HEK293 (cell line): ENCODE results near the gene KRT82.

ENCODE experiments used
- CTCF ChIA-PET: fragments of 350-600 bp; formaldehyde crosslinking; extraction: SDS; loops from one replicate; lab custom pipeline; 2021; ENCODE audit warnings: antibody characterized with exemption; lab: Yijun Ruan, JAX
- POLR2A ChIA-PET: fragments of 300-600 bp; formaldehyde crosslinking; extraction: SDS; loops from one replicate; lab custom pipeline; 2020; ENCODE audit warnings: antibody characterized with exemption, inconsistent platforms; lab: Yijun Ruan, JAX
- H3K27ac ChIP-seq: fragments of 200-500 bp; sonication (Bioruptor generic); 2 replicates; pipeline ENCODE4 v1.5.1; 2014; ENCODE audit warnings: low read depth, low read length, control low read depth, inconsistent platforms; ENCODE audit errors: extremely low read depth
- H3K36me3 ChIP-seq, 2 experiments: fragments of 200-500 bp in 1 of 2; sonication (Bioruptor generic) in 1 of 2; 1 replicate in 1 of 2; 2 replicates in 1 of 2; pipeline ENCODE4 v1.5.1; 2014 to 2017; ENCODE audit warnings: inconsistent platforms in 2 of 2, low read length in 2 of 2; ENCODE audit not compliant: control insufficient read depth in 2 of 2, insufficient read depth in 1 of 2
- H3K4me1 ChIP-seq: fragments of 200-500 bp; sonication (Bioruptor generic); 2 replicates; pipeline ENCODE4 v1.5.1; 2014; ENCODE audit warnings: mild to moderate bottlenecking, low read length, inconsistent platforms; ENCODE audit not compliant: control insufficient read depth, insufficient read depth
- H3K4me3 ChIP-seq: 2 replicates; pipeline ENCODE4 v1.5.1; 2011; ENCODE audit warnings: low read depth, mild to moderate bottlenecking, control low read depth, low read length, moderate library complexity
- H3K9me3 ChIP-seq: fragments of 200-500 bp; sonication (Bioruptor generic); 2 replicates; pipeline ENCODE4 v1.5.1; 2014; ENCODE audit warnings: low read depth, low read length, inconsistent platforms; ENCODE audit not compliant: control insufficient read depth, insufficient read depth
- ATF2 ChIP-seq: fragments of 450-650 bp; formaldehyde crosslinking; IDR thresholded peaks from 2 replicates; pipeline ENCODE4 v1.5.1; 2016; ENCODE audit warnings: missing biosample characterization, missing genetic modification characterization, low read depth
- BCL11A ChIP-seq: fragments of 450-650 bp; formaldehyde crosslinking; IDR thresholded peaks from 2 replicates; pipeline ENCODE4 v1.5.1; 2016; ENCODE audit warnings: low read depth, missing biosample characterization, missing genetic modification characterization
- EGR2 ChIP-seq: fragments of 450-650 bp; formaldehyde crosslinking; IDR thresholded peaks from 2 replicates; pipeline ENCODE4 v1.5.1; 2016; ENCODE audit warnings: low read depth, missing biosample characterization, missing genetic modification characterization
- ELK4 ChIP-seq: IDR thresholded peaks from 2 replicates; pipeline ENCODE4 v1.6.1; 2011; ENCODE audit warnings: mild to moderate bottlenecking, low read depth, low read length, borderline replicate concordance
- HOXC10 ChIP-seq: sonication (generic); formaldehyde crosslinking; IDR thresholded peaks from 2 replicates; pipeline ENCODE4 v1.8.1; 2023; ENCODE audit warnings: mild to moderate bottlenecking, missing genetic modification reagents
- KLF1 ChIP-seq: fragments of 450-650 bp; formaldehyde crosslinking; IDR thresholded peaks from 2 replicates; pipeline ENCODE4 v1.5.1; 2016; ENCODE audit warnings: missing biosample characterization, missing genetic modification characterization
- KLF17 ChIP-seq: fragments of 450-650 bp; formaldehyde crosslinking; IDR thresholded peaks from 2 replicates; pipeline ENCODE4 v1.5.1; 2016; ENCODE audit warnings: missing biosample characterization, missing genetic modification characterization
- KLF7 ChIP-seq: fragments of 450-650 bp; formaldehyde crosslinking; IDR thresholded peaks from 2 replicates; pipeline ENCODE4 v1.5.1; 2016; ENCODE audit warnings: missing biosample characterization, missing genetic modification characterization, borderline replicate concordance
- PATZ1 ChIP-seq: fragments of 450-650 bp; formaldehyde crosslinking; IDR thresholded peaks from 2 replicates; pipeline ENCODE4 v1.5.1; 2016; ENCODE audit warnings: missing biosample characterization, missing genetic modification characterization
- SCRT2 ChIP-seq: fragments of 450-650 bp; formaldehyde crosslinking; IDR thresholded peaks from 2 replicates; pipeline ENCODE4 v1.5.1; 2016; ENCODE audit warnings: missing biosample characterization, missing genetic modification characterization
- TCF7L2 ChIP-seq: IDR thresholded peaks from 2 replicates; pipeline ENCODE4 v1.6.1; 2011; ENCODE audit warnings: low read depth, mild to moderate bottlenecking, inconsistent platforms, low read length, moderate library complexity, borderline replicate concordance
- ZBTB49 ChIP-seq: fragments of 450-650 bp; formaldehyde crosslinking; IDR thresholded peaks from 2 replicates; pipeline ENCODE4 v1.5.1; 2016; ENCODE audit warnings: missing biosample characterization, missing genetic modification characterization, low read depth
- ZNF175 ChIP-seq: fragments of 450-650 bp; formaldehyde crosslinking; IDR thresholded peaks from 2 replicates; pipeline ENCODE4 v1.5.1; 2016; ENCODE audit warnings: missing biosample characterization, missing genetic modification characterization
- ZNF211 ChIP-seq: fragments of 450-650 bp; formaldehyde crosslinking; IDR thresholded peaks from 2 replicates; pipeline ENCODE4 v1.5.1; 2016; ENCODE audit warnings: low read depth, missing biosample characterization, missing genetic modification characterization
- ZNF398 ChIP-seq: fragments of 450-650 bp; formaldehyde crosslinking; IDR thresholded peaks from 2 replicates; pipeline ENCODE4 v1.5.1; 2017; ENCODE audit warnings: missing biosample characterization, missing genetic modification characterization
- ZNF433 ChIP-seq: fragments of 450-650 bp; formaldehyde crosslinking; IDR thresholded peaks from 2 replicates; pipeline ENCODE4 v1.5.1; 2016; ENCODE audit warnings: missing biosample characterization, missing genetic modification characterization, low read depth
- ZNF449 ChIP-seq: fragments of 450-650 bp; formaldehyde crosslinking; IDR thresholded peaks from 2 replicates; pipeline ENCODE4 v1.5.1; 2017; ENCODE audit warnings: missing biosample characterization, mild to moderate bottlenecking, missing genetic modification characterization, moderate library complexity
- ZNF48 ChIP-seq: fragments of 450-650 bp; formaldehyde crosslinking; IDR thresholded peaks from 2 replicates; pipeline ENCODE4 v1.5.1; 2016; ENCODE audit warnings: missing biosample characterization, missing genetic modification characterization
- ZNF529 ChIP-seq: fragments of 450-650 bp; formaldehyde crosslinking; IDR thresholded peaks from 2 replicates; pipeline ENCODE4 v1.5.1; 2017; ENCODE audit warnings: missing genetic modification characterization, missing biosample characterization; ENCODE audit not compliant: insufficient replicate concordance
- ZNF629 ChIP-seq: fragments of 450-650 bp; formaldehyde crosslinking; IDR thresholded peaks from 2 replicates; pipeline ENCODE4 v1.5.1; 2017; ENCODE audit warnings: missing biosample characterization, missing genetic modification characterization
- ZNF791 ChIP-seq: fragments of 450-650 bp; formaldehyde crosslinking; IDR thresholded peaks from 2 replicates; pipeline ENCODE4 v1.5.1; 2016; ENCODE audit warnings: missing biosample characterization, missing genetic modification characterization

The KRT82 gene

GRCh38 chr12:52351196-52352059 is 54.7 kb downstream of the KRT82 start (continued):
- TF ChIP-seq KLF1 (tag by site-specific recombination), result no peak
- TF ChIP-seq ZNF48 (tag by site-specific recombination), result no peak
- TF ChIP-seq EGR2, result no peak
- no peak for TF ChIP-seq ZNF175 (tag by site-specific recombination)
- no peak for TF ChIP-seq ZNF449 (tag by site-specific recombination)
- TF ChIP-seq TCF7L2, result no peak
- TF ChIP-seq ZNF398 (tag by site-specific recombination), result no peak

GRCh38 chr12:52350786-52351185 is 55.3 kb downstream of the KRT82 start:
- H3K27ac ChIP-seq, result no peak overlapping the region
- no peak overlapping the region for H3K4me3 ChIP-seq
- peaks cover 3% of the 10 kb centered on the region; the same call in 1 of the 2 replicates for H3K4me1 ChIP-seq
- POLR2A ChIA-PET, result no interaction called here
- H3K9me3 ChIP-seq, result no peaks in the 10 kb centered on the region
- H3K36me3 ChIP-seq, result no peaks in the 10 kb centered on the region
- CTCF ChIA-PET, result interaction anchor here (0.6 to 3.5 kb wide), 9 partner anchors 11 to 194 kb away, joined by 3 to 13 read pairs (median 4); no protein-coding TSS in a partner anchor
- TF ChIP-seq ZNF791 (tag by site-specific recombination) (no peak), ZBTB49 (tag by site-specific recombination) (no peak), HOXC10 (CRISPR knock-in tag) (no peak), PATZ1 (no peak), SCRT2 (no peak), ATF2 (tag by site-specific recombination) (no peak), ZNF629 (no peak), ZNF211 (tag by site-specific recombination) (no peak), ZNF433 (tag by site-specific recombination) (no peak), KLF7 (tag by site-specific recombination) (no peak), BCL11A (tag by site-specific recombination) (no peak), ELK4 (no peak), ZNF529 (tag by site-specific recombination) (no peak), KLF17 (tag by site-specific recombination) (no peak)
